OCI-LY1 (cell line): Measurements from ENCODE around the gene DVL1.

Source experiments
- CTCF ChIP-seq: fragments of 200-600 bp; sonication (generic), shearing (Covaris generic); IDR thresholded peaks from 2 replicates; pipeline ENCODE4 v1.5.1; 2017; ENCODE audit warnings: mild to moderate bottlenecking, antibody characterized with exemption, low read length, moderate library complexity, mixed read lengths
- EZH2 ChIP-seq: fragments of 200-600 bp; sonication (generic), shearing (Covaris generic); IDR thresholded peaks from 2 replicates; pipeline ENCODE4 v1.8.0; 2017; ENCODE audit warnings: borderline replicate concordance, mixed run types, mild to moderate bottlenecking, antibody characterized with exemption, low read length, moderate library complexity, mixed read lengths

DNA sequence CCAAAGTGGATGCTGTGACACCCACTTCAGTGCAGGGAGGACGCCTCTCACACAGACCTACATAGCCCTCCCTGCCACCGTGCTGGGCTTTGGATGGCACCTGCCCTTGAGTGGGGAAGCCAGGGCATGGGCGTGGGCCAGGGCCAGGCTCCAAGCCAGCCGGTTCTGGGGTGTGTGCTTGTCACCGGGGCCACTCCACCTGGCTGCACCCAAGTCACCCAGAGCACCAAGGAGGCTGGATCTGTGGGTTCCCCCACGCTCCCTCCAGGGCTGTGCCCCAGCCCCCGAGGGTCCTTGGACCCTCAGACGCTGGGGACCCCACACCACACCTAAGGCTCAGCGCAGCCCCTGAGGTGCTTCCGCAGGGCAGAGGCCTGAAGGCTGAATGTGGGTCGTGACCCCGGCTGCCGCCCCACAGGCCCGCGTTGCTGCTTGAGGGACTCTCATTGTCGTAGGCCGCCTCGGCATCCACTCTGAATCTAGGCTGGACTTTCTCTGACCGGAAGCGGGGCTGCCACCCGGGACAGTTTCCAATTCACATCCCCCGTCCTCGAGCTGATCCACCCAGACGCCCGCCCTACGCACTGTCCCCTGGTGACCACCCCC lies 7.7 kb upstream of the DVL1 start:
- TF ChIP-seq CTCF, result no peak
- TF ChIP-seq EZH2, result no peak
